GM18868 (cell line): Measurements from ENCODE around the gene TAPT1.
"Not testable (repeated sequence)": the region's sequence is repeated elsewhere in the genome, so short reads cannot be mapped to it uniquely, and the experiment has no call there.

ENCODE experiments used
- ATAC-seq: cut with Tn5 transposase; IDR thresholded peaks from one replicate; pipeline ENCODE4 v1.9.1; 2021; ENCODE audit warnings: mild to moderate bottlenecking, moderate library complexity; ENCODE audit not compliant: unreplicated experiment

TAPT1 gene, protein sequence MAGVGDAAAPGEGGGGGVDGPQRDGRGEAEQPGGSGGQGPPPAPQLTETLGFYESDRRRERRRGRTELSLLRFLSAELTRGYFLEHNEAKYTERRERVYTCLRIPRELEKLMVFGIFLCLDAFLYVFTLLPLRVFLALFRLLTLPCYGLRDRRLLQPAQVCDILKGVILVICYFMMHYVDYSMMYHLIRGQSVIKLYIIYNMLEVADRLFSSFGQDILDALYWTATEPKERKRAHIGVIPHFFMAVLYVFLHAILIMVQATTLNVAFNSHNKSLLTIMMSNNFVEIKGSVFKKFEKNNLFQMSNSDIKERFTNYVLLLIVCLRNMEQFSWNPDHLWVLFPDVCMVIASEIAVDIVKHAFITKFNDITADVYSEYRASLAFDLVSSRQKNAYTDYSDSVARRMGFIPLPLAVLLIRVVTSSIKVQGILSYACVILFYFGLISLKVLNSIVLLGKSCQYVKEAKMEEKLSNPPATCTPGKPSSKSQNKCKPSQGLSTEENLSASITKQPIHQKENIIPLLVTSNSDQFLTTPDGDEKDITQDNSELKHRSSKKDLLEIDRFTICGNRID

DNA sequence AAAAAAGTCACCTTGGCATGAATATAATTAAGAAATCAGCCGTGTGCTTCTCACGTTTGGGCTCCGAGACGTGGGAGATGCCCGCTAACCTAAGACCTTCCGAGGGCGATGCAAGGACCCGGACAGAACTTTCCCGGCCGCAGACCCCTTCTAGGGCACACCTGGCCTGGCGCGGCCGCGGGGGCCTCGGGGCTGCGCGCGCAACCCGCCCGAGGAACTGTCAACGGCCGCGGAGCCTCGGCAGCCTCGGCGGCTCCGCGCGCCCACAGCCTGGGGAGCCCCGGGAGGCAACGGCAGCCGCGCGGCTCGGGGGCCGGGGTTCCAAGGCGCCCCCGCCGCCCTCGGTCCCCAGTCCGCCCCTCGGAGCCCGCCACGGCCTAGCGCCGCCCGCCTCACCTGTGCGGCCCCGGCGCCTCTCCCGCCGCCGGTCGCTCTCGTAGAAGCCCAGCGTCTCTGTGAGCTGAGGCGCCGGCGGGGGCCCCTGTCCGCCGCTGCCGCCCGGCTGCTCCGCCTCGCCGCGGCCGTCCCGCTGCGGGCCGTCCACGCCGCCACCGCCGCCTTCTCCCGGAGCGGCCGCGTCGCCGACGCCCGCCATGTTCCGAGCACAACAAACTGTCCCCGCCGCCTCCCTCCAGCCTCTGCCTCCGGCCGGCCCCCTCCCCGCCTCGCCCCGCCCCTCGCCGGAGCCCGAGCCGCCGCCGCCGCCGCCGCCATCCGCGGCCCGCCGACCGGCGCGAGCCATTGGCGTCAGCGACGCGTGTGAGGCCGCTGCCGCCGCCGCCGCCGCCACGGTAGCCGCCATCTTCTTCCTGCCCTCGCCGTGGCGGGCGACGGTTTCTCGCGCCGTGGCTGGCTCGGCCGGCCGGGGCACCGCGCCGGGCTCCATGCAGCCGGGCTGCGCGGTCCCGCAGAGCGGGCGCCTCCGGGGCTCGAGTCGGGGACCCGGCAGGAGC is at the start of gene TAPT1:
Gene TAPT1 (minus strand): TSS at position 609 of the 953 bp plus-strand sequence. CDS start 14 bp downstream, at position 595.
- ATAC-seq, result peak; percentile 71

DNA sequence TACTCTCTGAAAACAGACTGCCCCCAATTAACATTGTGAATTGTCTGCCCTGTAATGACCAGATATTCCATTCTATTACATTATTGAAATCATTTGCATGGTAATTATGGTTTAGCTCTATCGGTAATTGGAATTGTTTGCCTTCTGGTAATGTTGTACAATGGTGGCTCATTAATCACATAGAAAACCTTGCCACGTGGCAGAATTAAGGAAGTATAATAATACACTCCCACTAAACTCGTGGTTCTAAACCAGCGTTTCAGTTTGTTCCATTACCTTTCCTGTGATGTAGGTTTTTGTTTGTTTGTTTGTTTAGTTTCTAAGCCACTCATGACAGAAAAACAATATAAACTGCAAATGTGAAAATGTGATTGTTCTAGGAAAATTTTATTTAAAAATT is 45.1 kb upstream of the TAPT1 start:
- ATAC-seq, result no peak

DNA sequence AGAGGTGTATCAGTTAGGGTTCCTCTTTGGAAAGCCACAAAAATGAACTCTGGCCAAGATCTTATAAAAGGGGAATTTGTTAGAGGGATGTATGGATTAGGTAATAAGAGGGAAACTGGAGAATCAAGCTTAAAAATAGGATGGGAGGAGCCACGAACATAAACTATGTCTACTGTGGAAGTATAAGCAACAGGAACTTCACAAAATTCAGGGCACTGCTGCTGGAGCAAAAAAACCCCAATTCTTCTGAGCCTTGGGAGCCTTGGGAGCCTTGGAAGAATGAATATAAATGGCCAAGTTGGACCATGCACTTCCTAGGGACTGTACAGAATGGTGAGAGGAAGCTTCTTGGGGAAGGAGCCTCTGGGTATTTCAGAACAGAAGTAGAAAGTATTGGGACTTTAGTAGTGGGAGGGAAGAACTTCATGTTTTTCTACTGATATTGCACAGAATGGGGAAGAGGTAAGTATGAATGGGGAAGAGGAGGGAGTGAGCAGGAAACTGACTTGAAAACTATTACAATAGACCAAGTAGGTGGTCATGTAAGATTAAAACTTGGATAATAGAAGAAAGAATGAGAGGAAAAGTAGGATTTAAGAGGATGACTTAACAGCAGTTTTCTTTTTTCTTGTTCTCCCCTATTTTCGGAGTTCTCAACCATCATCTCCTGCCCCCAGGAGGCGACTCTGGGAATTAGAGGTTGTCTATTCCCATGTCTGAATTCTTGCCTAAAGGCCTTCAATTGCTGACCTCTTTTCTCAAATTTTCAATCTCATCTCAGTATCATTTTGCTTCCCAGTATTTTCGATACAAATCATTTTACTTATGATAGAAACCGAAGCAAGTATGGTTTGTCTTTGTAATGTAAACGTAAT is 44.4 kb upstream of the TAPT1 start:
- ATAC-seq, result no peak

DNA sequence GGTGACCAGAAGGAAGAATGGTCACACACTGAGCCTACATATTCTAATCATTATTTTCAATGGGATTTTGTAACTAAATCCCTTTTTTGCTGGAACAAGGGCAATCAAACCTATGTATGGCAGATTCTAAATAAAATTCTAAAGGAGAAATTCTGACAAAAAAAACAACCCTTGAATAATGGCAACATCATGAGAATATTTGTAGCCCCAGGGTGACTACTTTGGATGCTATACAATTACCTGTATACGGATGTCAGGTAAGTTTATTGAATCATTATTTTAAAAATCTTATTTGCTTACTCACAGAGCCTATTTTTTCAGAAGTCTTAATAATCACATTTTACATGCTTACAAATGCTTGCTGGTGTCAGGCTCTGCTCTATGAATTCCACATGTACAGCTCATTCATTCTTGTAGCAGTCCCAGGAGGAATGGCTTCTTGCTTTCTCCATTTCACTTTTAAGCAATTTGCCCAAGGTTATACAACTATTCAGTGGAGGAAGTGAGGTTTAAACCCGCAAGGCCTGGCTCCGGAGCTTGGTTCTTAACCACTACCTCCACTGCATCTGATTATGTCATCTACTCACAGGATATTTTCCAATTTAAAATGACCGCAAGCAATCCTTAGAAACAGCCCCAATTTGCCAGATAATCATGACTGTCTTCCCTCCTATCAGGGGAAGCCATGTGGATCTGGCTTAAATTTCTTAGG is 43.6 kb upstream of the TAPT1 start:
- not testable (repeated sequence) for ATAC-seq

DNA sequence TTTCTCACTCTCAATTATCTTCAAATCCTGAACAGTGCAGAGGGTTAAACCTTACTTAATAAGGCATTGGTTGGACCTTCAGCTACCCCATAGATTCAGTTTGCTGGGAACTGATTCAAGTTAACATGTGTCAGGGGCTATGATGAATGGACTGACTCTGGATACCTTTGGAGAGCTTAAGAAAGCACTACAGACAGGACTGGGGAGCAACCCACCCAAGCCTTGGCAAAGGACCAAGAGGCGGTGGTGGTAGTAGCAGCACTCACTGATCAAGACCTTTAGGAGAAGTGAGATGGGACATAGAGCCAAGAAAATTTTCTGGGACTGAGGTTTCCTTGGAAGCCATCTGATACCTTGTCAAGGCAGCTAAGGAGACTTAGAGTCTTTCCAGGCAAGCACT is 43.0 kb upstream of the TAPT1 start:
- ATAC-seq, result no peak

DNA sequence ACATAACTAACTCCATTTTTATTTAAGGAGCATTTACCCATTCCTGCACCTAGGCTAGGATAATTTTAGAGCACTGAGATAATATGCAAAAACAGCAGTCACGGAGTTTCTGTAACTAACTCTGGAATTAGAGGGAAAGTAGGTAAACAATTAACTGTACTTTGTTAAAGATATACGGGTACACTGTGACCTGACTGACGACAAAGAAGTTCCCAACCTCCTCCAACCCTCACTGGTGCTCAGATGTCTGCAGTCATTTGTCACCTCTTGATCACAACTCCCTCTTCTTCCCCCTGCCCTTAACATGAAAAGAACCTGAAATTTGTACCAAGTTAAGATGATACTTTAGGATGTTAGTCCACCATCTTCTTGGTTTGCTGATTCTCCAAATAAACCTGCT is 42.0 kb upstream of the TAPT1 start:
- ATAC-seq, result no peak

DNA sequence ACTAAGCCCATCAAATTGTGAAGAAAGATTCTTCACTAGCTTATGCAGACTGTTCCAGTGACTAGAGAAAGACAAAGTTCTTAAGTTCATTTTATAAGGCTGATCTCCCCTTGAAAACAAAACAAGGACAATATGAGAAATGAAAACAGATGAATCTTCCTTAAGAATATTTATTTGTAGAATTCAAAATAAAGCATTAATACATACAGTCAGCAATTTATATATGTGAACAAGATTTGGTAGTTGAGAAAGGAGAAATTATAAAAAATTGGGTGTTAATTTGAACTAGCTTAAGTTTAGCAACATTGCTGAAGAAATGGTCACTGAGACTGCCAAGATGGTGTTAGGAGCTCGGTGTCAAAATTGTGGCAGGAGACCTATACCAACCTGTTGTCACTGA is 41.4 kb upstream of the TAPT1 start:
- no peak for ATAC-seq

DNA sequence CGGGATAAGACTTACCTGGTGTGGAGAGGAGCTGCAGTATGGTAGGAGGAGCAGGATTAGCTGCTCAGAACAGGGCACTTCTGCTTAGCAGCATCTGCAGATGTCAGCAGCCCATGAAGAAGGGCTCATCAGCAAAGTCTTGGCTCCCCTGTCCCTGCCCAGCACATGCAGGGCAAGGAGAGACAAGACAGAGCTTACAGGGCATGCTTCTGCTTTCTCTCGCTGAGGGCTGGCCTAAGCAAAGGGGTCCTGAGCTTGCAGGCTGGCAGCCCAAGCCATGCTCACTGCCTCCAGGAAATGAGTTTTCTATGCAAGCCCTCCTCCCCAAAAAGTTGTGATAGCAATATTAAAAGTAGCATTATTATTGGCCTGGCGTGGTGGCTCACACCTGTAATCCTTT is 39.5 kb upstream of the TAPT1 start:
- no peak for ATAC-seq

DNA sequence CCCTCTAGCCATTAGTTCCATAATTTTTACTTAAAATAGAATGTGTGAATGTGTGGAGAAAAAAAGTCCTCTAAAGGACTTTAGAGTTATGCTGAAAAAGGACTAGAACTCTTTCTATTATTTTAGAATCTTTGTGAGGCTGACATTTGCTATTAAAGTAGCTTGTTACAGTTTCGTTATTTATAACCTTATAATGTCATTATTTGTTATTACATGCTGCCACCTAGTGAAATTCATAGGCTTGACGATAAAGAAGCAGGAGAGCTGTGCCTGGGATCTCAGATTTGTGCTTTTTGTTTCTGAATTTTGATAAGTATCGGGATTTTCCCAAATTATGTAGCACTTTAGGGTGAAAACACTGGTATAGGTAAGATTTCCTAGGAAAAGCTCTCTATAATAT is 38.5 kb upstream of the TAPT1 start:
- ATAC-seq, result peak; percentile 76

DNA sequence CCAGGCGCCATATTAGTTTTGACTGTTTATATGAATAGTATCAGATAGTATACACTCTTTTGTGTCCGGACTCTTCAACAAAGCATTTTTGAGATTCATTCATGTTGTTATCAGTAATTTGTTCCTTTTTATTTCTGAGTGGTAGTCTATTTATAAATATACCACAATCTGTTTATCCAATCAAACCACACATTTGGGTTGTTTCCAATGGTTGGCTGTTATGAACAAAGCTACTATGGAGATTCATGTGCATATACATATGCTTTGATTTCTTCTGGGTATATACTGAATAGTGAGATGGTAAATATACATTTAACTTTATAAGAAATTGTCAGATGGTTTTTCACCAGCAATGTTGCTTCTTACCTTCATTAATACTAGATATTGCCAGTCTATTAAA is 36.8 kb upstream of the TAPT1 start:
- ATAC-seq, result no peak

DNA sequence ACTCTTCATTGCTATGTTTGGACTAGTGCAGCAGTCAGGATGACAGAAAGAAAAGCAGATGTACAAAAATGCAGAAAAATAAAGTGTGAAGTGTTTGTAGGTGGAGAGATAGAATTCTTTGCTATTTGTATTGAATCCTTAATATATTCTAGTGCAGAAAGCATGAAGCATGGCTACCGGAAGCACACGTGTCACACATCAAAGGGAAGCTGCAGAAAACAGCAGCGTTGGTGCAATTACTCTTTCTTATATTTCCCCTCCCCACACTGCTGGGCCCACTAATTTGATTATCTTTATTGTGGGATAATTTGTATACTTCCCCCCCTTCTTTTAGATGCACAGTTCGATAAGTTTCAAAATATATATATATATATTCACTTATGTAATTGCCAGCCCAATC is 35.9 kb upstream of the TAPT1 start:
- ATAC-seq, result peak; percentile 51

DNA sequence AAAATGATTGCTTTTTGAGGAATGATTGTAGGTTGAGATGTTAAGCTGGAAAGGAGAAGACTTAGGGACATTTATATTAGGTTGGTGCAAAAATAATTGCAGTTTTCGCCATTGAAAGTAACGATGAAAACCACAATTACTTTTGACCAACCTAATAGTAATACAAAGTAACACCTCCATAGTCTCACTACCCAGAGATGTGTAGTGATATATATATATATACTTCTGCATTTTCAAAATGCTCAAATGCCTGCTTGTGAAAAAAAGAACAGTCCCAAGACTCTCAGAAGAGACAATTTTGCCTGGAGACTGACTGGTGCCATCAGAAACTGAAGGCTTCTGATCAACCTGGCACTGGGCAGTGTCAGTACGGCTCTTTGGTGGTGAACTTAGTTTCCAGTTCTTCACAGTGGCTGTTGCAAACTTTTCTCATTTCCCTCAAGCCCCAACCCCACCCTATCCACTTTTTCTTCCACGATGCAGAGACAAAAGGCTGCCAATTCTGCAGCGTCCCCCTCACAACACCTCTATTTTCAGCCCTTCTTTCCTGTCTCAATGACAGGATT is 35.1 kb upstream of the TAPT1 start:
- peak; percentile 20 for ATAC-seq

DNA sequence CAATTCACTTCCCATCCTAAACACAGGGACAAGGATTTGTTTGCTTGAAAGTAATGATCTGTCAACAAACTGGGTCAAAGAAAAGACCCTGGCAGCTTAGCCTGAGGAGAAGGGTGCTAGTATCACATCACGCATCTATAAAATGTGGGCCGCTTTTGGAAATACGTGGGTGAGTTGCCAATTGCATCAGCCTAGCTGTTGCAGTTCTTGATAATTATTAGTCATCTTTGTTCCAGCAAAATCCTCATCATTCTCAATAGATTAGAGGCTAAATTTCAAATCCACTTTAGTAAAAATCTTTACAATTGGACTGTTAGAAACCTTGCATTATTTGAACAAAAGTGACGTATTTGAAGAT is 33.6 kb upstream of the TAPT1 start:
- no peak for ATAC-seq

DNA sequence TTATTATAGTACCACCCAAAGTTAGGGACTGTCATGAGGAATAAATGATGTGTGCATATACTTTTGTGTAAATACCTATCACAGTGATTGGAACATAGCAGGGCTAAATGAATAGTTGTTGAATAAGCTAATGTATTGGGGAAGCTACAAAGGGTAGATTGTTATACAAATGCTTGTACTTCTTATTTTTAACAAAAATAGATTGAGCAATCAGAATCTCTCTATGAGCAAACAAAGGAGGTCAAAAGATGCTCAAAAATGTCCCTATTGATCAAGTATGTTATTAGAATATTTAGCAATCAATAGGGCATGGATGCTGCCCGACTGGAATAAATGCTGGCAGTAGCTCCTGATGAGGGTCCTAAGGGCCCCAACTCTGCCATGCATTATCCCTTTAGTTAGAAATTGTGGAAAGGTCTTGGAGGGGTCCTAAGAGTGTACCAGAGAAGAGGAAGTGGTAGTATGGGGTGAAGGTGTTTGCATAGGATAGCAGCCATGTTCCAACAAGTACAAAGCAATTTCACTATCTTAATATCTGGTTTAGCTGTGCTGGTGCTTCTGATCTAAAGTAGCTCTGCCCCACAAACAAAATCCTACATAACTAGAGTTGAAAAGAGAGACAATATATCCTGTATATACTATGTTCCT is 33.1 kb upstream of the TAPT1 start:
- ATAC-seq, result no peak

DNA sequence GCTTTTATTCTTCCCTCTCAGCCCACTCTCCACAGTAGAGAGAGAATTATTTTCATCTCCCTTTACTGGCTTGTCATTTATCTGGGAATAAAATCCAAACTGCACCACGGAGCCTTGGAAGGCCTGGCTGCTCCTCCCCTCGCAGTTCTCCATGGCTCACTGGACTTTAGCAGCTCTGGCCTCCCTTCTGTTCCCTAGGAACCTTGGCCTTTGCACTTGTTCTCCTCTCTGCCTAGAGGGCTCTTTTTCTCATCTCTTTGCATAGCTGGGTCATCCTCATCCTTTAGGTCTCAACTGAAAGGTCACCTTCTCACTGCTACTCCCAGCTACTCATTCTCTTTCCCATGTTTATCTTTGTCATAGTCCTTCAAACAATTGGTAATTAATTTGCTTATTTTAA is 31.3 kb upstream of the TAPT1 start:
- ATAC-seq, result no peak

DNA sequence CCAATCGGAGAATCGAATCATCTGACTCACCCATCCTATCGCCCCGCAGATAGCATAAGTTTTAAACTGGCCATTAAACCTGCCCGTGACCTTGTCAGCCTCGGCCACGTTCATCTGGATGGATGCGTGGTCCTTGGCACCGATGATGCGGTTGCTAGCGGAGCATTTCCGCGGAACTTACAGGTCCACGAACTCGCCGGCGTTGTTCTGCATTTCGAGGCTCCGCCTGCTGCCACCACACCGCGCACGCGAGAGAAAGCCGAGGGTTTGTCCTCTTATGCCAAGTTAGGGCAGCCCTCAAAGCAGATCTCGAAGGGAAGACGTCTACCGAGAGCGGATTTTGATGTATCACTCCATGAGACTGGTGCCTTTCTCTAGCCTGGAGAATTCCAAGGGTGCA is 30.1 kb upstream of the TAPT1 start:
- ATAC-seq, result no peak

DNA sequence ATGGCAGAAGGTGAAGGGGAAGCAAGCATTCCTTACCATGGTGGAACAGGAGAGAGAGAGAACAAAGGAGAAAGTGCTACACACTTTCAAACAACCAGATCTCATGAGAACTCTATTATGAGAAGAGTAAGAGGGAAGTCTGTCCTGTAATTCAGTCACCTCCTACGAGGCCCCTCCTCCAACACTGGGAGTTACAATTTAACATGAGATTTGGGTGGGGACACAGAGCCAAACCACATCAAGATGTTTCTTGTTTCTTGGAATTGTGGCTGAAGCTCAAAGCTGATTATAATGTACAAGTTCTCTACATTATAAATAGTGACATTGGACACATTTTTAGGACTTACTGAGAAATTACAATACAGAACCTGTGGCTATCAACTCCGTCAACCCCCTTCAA is 29.5 kb upstream of the TAPT1 start:
- no peak for ATAC-seq

DNA sequence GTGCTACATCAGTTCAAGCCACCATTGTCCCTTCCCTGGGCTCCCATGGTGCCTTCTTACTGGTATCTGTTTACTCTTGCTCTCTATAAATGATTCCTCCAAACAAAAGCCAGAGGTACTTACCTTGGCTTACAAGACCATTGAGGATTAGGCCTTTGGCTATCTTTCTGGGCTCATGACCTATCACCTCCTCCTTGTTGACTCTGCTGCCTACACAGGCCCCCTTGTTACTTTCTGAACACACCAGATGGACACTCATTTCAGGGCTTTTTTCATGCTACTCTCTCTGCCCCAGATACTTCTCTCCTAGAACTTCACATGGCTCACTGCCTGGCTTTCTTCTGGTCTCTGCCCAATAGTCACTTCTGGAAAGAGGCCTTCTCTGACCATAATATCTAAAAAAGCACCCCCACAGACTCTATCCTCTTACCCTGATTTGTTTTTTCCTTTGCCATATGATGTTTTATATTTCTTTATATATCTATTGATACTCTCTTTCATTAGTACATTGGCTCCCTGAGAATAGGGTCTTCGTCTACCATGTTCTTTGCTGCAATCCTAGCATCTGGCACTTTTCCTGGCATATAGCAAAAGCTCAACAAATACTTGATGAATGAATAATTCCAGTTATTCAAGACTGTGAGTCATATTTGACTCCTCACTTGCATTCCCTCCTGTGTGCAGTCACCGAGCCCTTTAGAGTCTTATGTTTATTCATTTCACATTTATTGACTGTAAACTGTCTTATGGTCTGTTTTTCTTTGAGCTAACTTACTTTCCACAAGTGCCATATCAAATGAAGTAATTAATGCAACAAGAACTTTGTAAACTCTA is 27.1 kb upstream of the TAPT1 start:
- ATAC-seq, result no peak
